ENCODE results near the gene FAM83G.

Gene FAM83G

DNA sequence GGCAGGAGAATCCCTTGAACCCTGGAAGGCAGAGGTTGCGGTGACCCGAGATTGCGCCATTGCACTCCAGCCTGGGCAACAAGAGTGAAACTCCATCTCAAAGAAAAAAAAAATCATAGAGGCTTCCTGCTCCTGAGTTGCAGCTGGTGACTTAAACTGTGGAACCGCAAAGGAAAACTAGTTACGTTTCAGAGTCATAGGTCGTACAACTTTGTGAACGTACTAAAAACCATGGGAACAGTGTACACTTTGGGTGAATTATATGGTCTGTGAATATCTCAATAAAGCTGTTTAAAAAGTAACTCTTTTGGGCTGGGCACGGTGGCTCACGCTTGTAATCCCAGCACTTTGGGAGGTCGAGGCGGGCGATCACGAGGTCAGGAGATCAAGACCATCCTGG, 29.0 kb downstream of the FAM83G start:
- no peak for FAIRE-seq

DNA sequence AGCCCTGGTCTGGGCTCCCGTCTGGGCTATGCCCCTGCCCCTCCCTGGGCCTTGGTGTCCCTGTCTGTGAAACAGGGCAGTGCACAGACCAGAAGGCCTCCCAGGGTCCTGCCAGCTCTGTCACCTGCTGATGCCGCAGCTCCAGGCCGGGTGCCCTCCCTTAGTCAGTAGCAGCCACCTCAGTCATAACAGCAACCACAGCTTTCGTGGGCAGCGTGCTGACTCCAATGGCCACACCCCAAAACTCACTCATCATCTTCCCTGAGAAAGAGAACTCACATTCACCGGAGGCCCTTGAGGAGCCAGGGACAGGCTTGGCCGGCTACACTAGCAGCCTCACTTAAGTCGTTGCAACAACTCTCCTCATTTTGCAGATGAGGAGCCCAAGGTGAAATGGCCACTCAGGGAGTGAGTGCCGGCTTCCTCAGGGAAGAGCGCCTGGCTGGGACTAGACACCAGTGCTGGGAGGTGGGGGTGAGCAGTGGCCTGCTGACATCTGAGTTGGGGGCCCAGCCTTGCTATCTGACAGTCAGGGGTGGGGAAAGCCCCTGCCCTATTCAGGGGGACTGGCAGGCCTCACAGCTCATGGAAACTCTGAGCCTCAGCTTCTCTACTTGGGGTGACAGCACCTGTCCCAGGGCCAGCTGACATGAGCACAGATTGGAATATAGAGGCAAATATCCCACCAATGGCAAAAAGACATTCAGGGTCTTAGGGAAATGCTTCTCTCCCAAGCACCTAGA, 30.0 kb downstream of the FAM83G start:
- DNase-seq (ENCODE audit: insufficient read length, low spot score) (no peak), FAIRE-seq (peak; percentile 62)

More for the DNA sequence above, 29.0 kb downstream of the FAM83G start:
- DNase-seq (ENCODE audit: insufficient read length, low spot score), result no peak

DNA sequence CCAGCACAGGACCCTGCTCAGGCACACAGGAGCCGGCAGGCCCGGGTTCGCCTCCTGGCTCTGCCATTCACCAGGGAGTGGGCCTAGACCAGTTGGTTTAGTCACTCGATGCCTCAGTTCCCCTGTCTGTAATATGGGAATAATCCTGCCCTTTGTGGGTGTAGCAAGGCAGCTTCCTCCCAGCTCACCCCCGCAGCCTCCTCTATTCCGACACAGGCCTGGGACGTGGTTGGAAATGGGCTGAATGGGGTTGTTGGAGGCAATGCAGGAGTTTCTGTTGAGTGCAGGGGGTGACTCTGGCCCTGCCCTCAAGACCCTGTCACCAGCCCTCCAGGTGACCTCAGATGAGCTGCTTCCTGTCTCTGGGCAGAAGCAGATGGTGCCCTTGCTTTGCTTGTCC, 32.8 kb downstream of the FAM83G start:
- DNase-seq (ENCODE audit: insufficient read length, low spot score) (no peak), FAIRE-seq (no peak)

DNA sequence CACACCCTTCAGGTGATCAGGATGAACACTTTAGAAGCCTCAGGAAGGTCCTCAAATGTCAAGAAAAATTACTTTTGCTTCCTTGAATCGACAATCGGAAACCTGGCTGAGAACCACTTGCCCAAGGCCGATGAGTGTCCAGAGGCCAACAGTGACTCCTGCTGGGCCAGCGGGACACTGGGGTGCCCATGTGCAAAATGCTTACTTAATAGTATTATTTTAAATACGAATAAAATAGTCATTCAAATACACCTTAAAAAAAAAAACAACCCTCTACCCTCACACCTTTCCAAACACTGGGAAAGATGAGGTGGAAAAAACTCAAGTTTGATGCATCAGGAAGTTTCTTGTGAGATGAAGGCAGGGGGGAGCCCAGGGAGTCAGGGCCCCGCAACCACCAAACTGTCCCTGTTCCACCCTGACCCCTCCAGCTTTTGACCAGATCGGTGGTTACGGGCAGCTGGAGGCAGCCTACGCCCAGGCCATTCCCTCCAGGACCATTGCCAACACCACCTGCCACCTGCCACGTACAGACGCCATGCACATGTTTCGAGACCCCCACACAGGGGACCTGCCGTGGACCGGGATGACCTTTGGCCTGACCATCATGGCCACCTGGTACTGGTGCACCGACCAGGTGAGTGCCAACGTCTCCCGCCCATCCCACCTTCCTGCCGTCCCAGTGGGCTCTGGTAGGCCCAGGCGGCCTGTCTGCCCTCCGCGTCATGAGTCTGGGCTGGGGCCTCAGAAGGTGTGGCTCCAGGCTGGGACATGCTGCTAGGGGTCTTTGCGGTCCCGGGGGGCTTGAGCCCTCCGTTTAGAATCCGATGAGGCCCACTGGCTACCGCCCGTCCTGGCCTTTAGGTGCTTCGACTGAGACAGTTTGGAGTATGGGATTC, 33.7 kb downstream of the FAM83G start:
- peak; percentile 31 for FAIRE-seq
- no peak for DNase-seq (ENCODE audit: insufficient read length, low spot score)

DNA sequence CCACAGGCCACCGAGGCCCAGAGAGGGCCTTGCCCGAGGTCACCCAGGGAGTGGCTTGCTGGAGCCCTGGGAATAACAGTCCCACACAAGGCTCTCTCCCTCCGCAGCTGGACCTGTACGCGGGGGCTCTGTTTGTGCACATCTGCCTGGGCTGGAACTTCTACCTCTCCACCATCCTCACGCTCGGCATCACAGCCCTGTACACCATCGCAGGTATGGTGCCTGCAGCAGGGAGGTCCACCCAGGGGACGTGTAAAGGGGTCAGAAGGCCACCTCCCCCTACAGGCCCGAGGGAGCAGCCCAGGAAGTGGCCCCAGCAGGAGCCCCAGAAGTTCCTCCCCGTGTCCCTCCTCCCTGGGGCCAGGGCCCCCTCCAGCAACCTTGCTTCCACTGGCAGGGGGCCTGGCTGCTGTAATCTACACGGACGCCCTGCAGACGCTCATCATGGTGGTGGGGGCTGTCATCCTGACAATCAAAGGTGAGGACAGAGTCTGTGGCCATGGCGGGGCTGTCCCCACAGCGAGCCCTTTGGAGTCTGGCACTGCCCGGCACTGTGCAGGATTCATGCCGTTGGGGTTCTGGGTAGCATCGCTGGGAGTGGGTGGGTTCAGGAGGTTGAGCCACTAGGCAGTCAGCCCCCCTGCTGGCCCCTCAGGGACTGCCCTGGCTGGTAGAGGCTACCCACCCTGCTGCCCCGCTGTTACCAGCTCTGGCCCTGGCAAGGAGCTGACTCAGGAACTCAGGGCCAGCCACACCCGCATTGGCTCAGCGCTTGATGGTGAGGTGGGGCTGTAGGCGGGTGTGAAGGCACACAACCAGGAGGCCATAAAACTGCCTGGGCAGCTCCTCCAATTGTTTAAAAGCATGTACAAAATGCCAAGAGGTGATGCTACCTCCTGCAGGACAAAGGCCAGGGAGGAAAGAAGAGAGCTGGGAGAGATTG, 35.3 kb downstream of the FAM83G start:
- DNase-seq (ENCODE audit: insufficient read length, low spot score) (no peak), FAIRE-seq (no peak)

DNA sequence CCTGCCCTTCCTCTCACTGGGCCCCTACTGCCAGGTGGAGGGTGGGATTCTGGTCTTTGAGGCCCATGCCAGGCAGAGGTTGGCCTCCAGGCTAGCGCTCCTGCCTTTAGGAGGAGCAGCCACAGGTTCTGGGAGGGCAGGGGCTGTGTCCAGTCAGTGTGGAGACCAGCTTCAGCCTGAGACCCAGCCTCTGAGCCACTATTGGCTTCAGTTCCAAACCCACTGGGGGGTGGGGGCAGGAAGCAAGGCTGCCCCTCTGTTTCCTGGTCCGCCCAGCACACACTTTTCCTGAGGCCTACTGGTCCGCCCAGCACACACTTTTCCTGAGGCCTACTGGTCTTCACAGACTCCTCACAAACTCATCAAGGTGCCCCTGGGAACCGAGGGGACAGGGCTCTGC, 36.2 kb downstream of the FAM83G start:
- no peak for DNase-seq (ENCODE audit: insufficient read length, low spot score)
- no peak for FAIRE-seq

DNA sequence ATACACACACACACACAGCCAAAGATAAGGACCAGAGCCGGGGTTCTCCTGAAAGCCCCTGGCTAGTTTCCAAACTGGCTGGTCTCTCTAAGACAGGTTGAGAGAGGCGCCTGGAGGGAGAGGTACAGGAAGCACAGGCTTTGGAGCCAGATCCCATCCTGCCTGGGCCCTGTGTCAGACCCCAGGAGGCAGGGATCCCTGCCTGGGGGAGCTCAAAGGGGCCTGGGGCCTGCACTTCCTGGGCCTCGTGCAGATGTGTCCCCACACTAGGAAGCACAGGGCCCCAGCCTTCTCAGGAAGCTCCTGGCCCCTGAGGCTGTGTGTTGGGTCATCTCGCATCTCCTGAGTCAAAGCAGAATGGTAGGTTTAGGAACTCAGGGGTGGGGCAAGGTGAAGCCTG, 36.6 kb downstream of the FAM83G start:
- peak; percentile 54 for FAIRE-seq
- peak; percentile 48 for DNase-seq (ENCODE audit: insufficient read length, low spot score)

- peak; percentile 72 for FAIRE-seq
- DNase-seq (ENCODE audit: insufficient read length, low spot score), result peak; percentile 49
Measured at GRCh38 chr17:18966831-18967624, 37.5 kb downstream of the FAM83G start.

- FAIRE-seq, result peak; percentile 42
- DNase-seq (ENCODE audit: insufficient read length, low spot score), result no peak
Measured at GRCh38 chr17:18965530-18966236, 38.9 kb downstream of the FAM83G start.

GRCh38 chr17:18964550-18964949, 40.0 kb downstream of the FAM83G start:
- DNase-seq (ENCODE audit: insufficient read length, low spot score) (no peak), FAIRE-seq (no peak)

DNA sequence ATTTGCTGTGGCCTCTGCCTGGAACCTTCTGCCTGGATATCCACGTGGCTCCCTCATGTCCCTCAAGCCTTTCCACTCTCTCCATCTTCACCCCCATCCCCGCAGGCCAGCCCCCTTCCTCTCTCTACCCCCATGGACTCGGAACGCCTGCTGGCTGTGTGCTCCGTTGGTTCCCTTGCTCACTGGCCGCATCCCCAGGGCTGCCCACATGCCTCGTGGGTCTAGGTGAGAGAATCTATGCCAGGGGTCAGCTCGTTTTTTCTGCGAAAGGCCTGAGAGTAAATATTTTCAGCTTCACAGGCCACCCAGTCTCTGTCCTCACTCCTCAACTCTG, 40.6 kb downstream of the FAM83G start:
- no peak for DNase-seq (ENCODE audit: insufficient read length, low spot score)
- no peak for FAIRE-seq

DNA sequence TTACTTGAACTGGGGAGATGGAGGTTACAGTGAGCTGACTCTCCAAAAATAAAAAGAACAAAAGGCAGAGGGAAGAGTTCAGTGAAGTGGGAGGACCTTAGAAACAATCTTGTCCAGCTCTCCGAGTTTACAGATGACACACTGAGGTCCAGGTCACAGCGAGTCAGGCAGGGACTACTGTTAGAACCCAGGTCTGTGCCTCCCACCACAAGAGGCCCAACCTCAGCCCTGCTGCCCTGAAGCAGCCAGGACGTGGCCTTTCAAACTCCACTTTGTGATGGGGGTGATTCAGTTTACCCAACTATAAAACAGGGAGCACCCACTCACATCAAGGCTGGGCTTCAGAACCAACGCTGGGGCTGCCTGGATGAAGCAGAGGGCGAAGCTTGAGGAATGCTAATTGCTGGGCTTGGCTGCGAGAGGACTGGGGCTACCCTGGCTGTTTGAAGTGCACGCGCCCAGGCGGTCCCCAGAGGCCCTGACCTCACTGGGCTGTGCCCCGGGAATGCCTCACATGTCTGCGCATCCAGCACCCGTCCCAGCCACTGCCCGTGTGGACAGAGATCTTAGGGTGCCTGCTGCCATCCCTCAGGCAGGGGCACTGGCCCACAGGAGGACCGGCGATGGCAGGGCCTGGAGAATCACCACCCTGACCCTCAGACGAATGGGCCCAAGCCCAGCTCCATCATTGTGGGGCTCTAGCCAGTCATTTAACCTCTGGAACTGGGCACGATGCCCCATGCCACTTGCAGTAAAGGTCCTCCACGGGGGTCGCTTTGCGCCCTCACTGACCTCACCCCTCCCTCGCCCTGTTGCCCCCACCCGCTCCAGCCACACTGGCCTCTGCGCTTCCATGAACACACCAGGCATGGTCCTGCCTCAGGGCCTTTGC, 41.2 kb downstream of the FAM83G start:
- no peak for DNase-seq (ENCODE audit: insufficient read length, low spot score)

GRCh38 chr17:18962494-18962815, 42.1 kb downstream of the FAM83G start:
- DNase-seq (ENCODE audit: insufficient read length, low spot score), result no peak
- no peak for FAIRE-seq

More for the DNA sequence above, 41.2 kb downstream of the FAM83G start:
- peak; percentile 58 for FAIRE-seq

- DNase-seq (ENCODE audit: insufficient read length, low spot score), result no peak
- peak; percentile 65 for FAIRE-seq
Measured at GRCh38 chr17:18961634-18962493, 42.7 kb downstream of the FAM83G start.

DNA sequence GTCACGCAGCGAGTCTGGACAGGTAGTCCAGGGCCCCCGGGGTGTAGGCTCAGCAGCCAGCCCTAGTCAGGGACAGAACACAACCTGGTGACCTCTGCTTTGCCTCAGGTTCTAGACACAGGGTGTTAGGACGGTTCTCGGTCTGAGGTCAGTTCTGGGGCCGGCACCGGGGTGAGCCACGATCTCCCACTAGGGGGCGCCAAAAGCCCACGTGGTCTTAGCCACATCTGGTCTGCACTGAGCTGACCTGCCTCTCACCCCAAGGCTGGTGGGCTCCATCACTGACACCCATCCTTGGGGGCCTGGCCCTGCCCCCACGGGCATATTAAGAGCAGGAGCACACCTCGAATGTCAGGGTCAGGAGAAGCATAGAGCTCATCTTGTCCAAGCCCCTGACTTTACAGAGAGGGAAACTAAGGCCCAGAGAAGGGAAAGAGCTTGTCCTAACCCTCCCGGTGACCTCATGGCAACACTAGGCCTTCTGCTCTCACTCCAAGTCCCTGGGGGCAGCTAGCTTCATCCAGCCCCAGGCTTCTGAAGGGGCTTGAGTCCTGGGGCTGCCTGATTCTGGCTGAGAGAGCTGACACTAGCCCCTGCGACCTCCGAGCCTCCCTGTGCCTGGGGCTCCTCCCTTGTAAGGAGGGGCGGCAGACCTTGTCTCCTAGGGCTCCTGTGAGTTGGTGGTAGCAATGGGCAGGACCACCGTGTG, 43.6 kb downstream of the FAM83G start:
- DNase-seq (ENCODE audit: insufficient read length, low spot score), result peak; percentile 95
- peak; percentile 74 for FAIRE-seq

DNA sequence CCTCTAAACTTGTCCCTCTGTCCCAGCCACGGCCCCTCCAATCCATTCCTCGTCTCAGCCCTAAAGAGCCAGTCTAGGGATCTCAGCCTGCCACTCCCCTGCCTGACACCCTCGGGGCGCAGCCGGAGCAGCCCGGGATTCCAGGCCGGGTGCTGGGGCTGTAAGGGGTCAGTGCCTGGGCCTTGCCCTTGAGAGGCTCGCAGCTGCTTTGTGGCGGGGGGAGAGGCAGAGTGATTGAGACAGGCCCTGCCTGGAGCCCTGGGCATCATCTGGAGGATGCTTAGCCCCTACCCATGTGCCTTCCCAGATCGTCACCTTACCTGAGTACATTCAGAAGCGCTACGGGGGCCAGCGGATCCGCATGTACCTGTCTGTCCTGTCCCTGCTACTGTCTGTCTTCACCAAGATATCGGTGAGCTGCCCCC, 44.3 kb downstream of the FAM83G start:
- DNase-seq (ENCODE audit: insufficient read length, low spot score) (no peak), FAIRE-seq (no peak)

- DNase-seq (ENCODE audit: insufficient read length, low spot score), result no peak
- FAIRE-seq, result peak; percentile 67
Measured at GRCh38 chr17:18959845-18960240, 44.7 kb downstream of the FAM83G start.
